K562 (cell line): ENCODE measurements around the gene ZBTB7A. TPM values are rescaled to one million over a fixed set of nuclear protein-coding genes. Genes with fewer than 3 reads are reported as not detected.
A peak's percentile ranks its signal among the peaks of the same experiment; 100 is the strongest.

Experiments used
- CTCF ChIP-seq, 3 experiments: IDR thresholded peaks in 2 of 3; conservative IDR thresholded peaks in 1 of 3; 2 replicates each; pipeline ENCODE4 v1.5.1; 2011 to 2012; ENCODE audit warnings: low read length in 3 of 3, mild to moderate bottlenecking in 3 of 3, control low read depth in 2 of 3, improper control_type of control experiment in 1 of 3, inconsistent platforms in 1 of 3, low read depth in 1 of 3, mixed read lengths in 1 of 3, moderate library complexity in 1 of 3; ENCODE audit not compliant: insufficient read depth in 2 of 3
- E2F6 ChIP-seq, 2 experiments: IDR thresholded peaks; 2 replicates each; pipeline ENCODE4 v1.6.1; 2011; ENCODE audit warnings: borderline replicate concordance in 1 of 2, control low read depth in 1 of 2, low read depth in 1 of 2, low read length in 1 of 2, mild to moderate bottlenecking in 1 of 2, mixed read lengths in 1 of 2, moderate library complexity in 1 of 2; ENCODE audit not compliant: insufficient read depth in 1 of 2, insufficient read length in 1 of 2, poor library complexity in 1 of 2, severe bottlenecking in 1 of 2; ENCODE audit errors: extremely low read depth in 1 of 2
- NONO ChIP-seq, 2 experiments: fragments of 200-400 bp in 1 of 2; fragments of 450-650 bp in 1 of 2; formaldehyde crosslinking in 1 of 2; IDR thresholded peaks; 2 replicates each; pipeline ENCODE4 v1.6.1; 2017; ENCODE audit warnings: low read depth in 2 of 2, mild to moderate bottlenecking in 2 of 2, moderate library complexity in 2 of 2, low read length in 1 of 2
- PCBP1 ChIP-seq: fragments of 200-400 bp; formaldehyde crosslinking; IDR thresholded peaks from 2 replicates; pipeline ENCODE4 v1.6.1; 2018; ENCODE audit warnings: mild to moderate bottlenecking, low read depth, low read length; ENCODE audit not compliant: poor library complexity, severe bottlenecking
- PHF8 ChIP-seq: fragments of 200-600 bp; sonication (generic); IDR thresholded peaks from 2 replicates; pipeline ENCODE4 v1.6.1; 2012; ENCODE audit warnings: mixed run types, mild to moderate bottlenecking, inconsistent platforms, low read length, moderate library complexity, borderline replicate concordance
- POLR2A ChIP-seq: fragments of 450-650 bp; conservative IDR thresholded peaks from 2 replicates; pipeline ENCODE4 v1.6.1; 2016
- POLR2G ChIP-seq: fragments of 200-400 bp; formaldehyde crosslinking; IDR thresholded peaks from 2 replicates; pipeline ENCODE4 v1.6.1; 2017; ENCODE audit warnings: low read depth, mild to moderate bottlenecking, antibody characterized with exemption, low read length, moderate library complexity
- RBBP5 ChIP-seq: fragments of 200-600 bp; sonication (generic); IDR thresholded peaks from 2 replicates; pipeline ENCODE4 v1.6.1; 2012; ENCODE audit warnings: borderline replicate concordance, mild to moderate bottlenecking, low read length, control low read depth, inconsistent platforms; ENCODE audit not compliant: insufficient read depth, poor library complexity, severe bottlenecking
- SMARCC2 ChIP-seq: fragments of 450-650 bp; IDR thresholded peaks from 2 replicates; pipeline ENCODE4 v1.6.1; 2017; ENCODE audit warnings: antibody characterized with exemption, moderate library complexity, mild to moderate bottlenecking, low read depth
- TEAD2 ChIP-seq: fragments of 450-650 bp; IDR thresholded peaks from 2 replicates; pipeline ENCODE4 v1.6.1; 2016; ENCODE audit warnings: missing genetic modification characterization, control low read depth, missing compliant biosample characterization
- YY1 ChIP-seq, 3 experiments: IDR thresholded peaks; 2 replicates each; pipeline ENCODE4 v1.6.1; 2011; ENCODE audit warnings: low read length in 2 of 3, mild to moderate bottlenecking in 2 of 3, moderate library complexity in 2 of 3, borderline replicate concordance in 1 of 3, control low read depth in 1 of 3, low read depth in 1 of 3; ENCODE audit not compliant: insufficient read depth in 3 of 3, insufficient replicate concordance in 2 of 3, control insufficient read depth in 1 of 3, insufficient read length in 1 of 3; ENCODE audit errors: extremely low read depth in 1 of 3
- ZNF444 ChIP-seq: fragments of 250-450 bp; sonication (Bioruptor Pico); IDR thresholded peaks from 2 replicates; pipeline ENCODE4 v1.4.0; 2020; ENCODE audit warnings: mild to moderate bottlenecking, moderate library complexity
- ZNF655 ChIP-seq: fragments of 250-450 bp; sonication (Bioruptor Pico); IDR thresholded peaks from 2 replicates; pipeline ENCODE4 v1.5.0; 2021
- ZNF740 ChIP-seq, 3 experiments: fragments of 200-800 bp in 1 of 3; sonication (Bioruptor generic) in 1 of 3; sonication (generic) in 1 of 3; formaldehyde crosslinking in 1 of 3; IDR thresholded peaks; 2 replicates each; pipeline versions ENCODE4 v1.6.1 to v1.8.0; 2016 to 2022; ENCODE audit warnings: mild to moderate bottlenecking in 2 of 3, missing compliant biosample characterization in 2 of 3, missing genetic modification characterization in 2 of 3, missing genetic modification reagents in 1 of 3
- polyA plus RNA-seq, 8 experiments: library from polyadenylated mRNA; depleted of rRNA in 4 of 8; stranded (reverse) in 5 of 8; unstranded in 3 of 8; fragments of >200 nt; fragmentation: Nextera tagmentation in 2 of 8; fragmentation: Illumina TruSeq in 1 of 8; extraction: Ambion mirVana in 2 of 8; extraction: Trizol in 1 of 8; gene quantifications; 2 replicates each; pipeline versions ENCODE4 v1.2.1 to v1.2.3, GENCODE V29; 2011 to 2014; ENCODE audit warnings: inconsistent platforms in 1 of 8, missing spikeins in 1 of 8
- total RNA-seq, 7 experiments: library from RNA; depleted of rRNA in 6 of 7; stranded (reverse); fragments of >200 nt in 6 of 7; fragmentation: Illumina TruSeq in 2 of 7; extraction: Trizol in 2 of 7; gene quantifications; 2 replicates each; pipeline versions ENCODE4 v1.2.1 to v1.2.3, GENCODE V29; 2011 to 2021; ENCODE audit warnings: low replicate concordance in 1 of 7

The ZBTB7A gene
- total and polyA plus RNA-seq, 9 of the 15 experiments (the other 6 are each of a cell fraction or from before 2014, with no cell fraction given): 0.11 to 34.0 (median 4.6) TPM

GRCh38 chr19:4066176-4066606 is 508 bp downstream of the ZBTB7A start (continued):
- 0 out of 6 replicates have a peak, but pooled peaks of 1 of the 3 experiments have one; percentile 3 for TF ChIP-seq CTCF (IDR thresholded peaks at IDR 0.05 in 2 of 3, conservative IDR thresholded peaks at IDR 0.05 in 1 of 3; ENCODE audit: insufficient read depth in 2 of 3, low read depth in 1 of 3, low read length in 3 of 3)
- peak; percentile 71; the same call in 1 of the 2 replicates for TF ChIP-seq ZNF444
- TF ChIP-seq TEAD2 (tag): no peak
- TF ChIP-seq E2F6 (IDR thresholded peaks at IDR 0.05; ENCODE audit: borderline replicate concordance in 1 of 2, extremely low read depth in 1 of 2, insufficient read depth in 1 of 2, insufficient read length in 1 of 2, low read depth in 1 of 2, low read length in 1 of 2, poor library complexity in 1 of 2, severe bottlenecking in 1 of 2): peak in 1 of 2 experiments; percentile 2
- peak; percentile 42; the same call in 1 of the 2 replicates for TF ChIP-seq POLR2A
- no peak for TF ChIP-seq POLR2G
- peak; percentile 82 for TF ChIP-seq ZNF740 (CRISPR knock-in tag; IDR thresholded peaks at IDR 0.05)
- TF ChIP-seq ZNF740 (tag; IDR thresholded peaks at IDR 0.05): no peak
- peak; percentile 26 for TF ChIP-seq PCBP1
- TF ChIP-seq SMARCC2: no peak
- peak in 1 of 3 experiments; percentile 45 for TF ChIP-seq YY1 (IDR thresholded peaks at IDR 0.05; ENCODE audit: borderline replicate concordance in 1 of 3, control insufficient read depth in 1 of 3, extremely low read depth in 1 of 3, insufficient read depth in 3 of 3, insufficient read length in 1 of 3, insufficient replicate concordance in 2 of 3, low read depth in 1 of 3, low read length in 2 of 3)
- TF ChIP-seq RBBP5: peak; percentile 49
- TF ChIP-seq ZNF655: no peak
- TF ChIP-seq NONO (IDR thresholded peaks at IDR 0.05; ENCODE audit: low read depth in 2 of 2, low read length in 1 of 2): no peak
- peak; percentile 23; the same call in 1 of the 2 replicates for TF ChIP-seq PHF8
